GM12878 (cell line): ENCODE measurements around the gene PSMC4. TPM values are rescaled to one million over a fixed set of nuclear protein-coding genes. Genes with fewer than 3 reads are reported as not detected.

Experiments used
- CBX3 ChIP-seq: fragments of 200-600 bp; sonication (generic); IDR thresholded peaks from 2 replicates; pipeline ENCODE4 v1.6.1; 2016; ENCODE audit warnings: low read depth, borderline replicate concordance
- CBX5 ChIP-seq: sonication (generic); IDR thresholded peaks from 2 replicates; pipeline ENCODE4 v1.6.1; 2016; ENCODE audit warnings: low read depth, moderate library complexity, mild to moderate bottlenecking, inconsistent platforms
- FOXM1 ChIP-seq: IDR thresholded peaks from 2 replicates; pipeline ENCODE4 v1.6.1; 2012; ENCODE audit warnings: low read depth, mild to moderate bottlenecking, inconsistent platforms, low read length, moderate library complexity
- KAT2A ChIP-seq: conservative IDR thresholded peaks from 2 replicates; pipeline ENCODE4 v1.6.1; 2011; ENCODE audit warnings: low read depth, low read length; ENCODE audit not compliant: control insufficient read depth
- KDM1A ChIP-seq: fragments of 200-600 bp; sonication (generic); IDR thresholded peaks from 2 replicates; pipeline ENCODE4 v1.6.1; 2016; ENCODE audit warnings: borderline replicate concordance
- MLLT1 ChIP-seq: fragments of 450-650 bp; IDR thresholded peaks from 2 replicates; pipeline ENCODE4 v1.6.1; 2016; ENCODE audit warnings: mild to moderate bottlenecking
- MTA3 ChIP-seq: IDR thresholded peaks from 2 replicates; pipeline ENCODE4 v1.6.1; 2012; ENCODE audit warnings: low read length, inconsistent platforms, borderline replicate concordance
- NR2C1 ChIP-seq: fragments of 450-650 bp; IDR thresholded peaks from 2 replicates; pipeline ENCODE4 v1.6.1; 2017; ENCODE audit warnings: antibody characterized with exemption, mild to moderate bottlenecking, moderate library complexity
- NR2F1 ChIP-seq: fragments of 450-650 bp; conservative IDR thresholded peaks from 2 replicates; pipeline ENCODE4 v1.6.1; 2017; ENCODE audit warnings: mild to moderate bottlenecking
- SRF ChIP-seq, 2 experiments: IDR thresholded peaks; 2 replicates each; pipeline ENCODE4 v1.6.1; 2011; ENCODE audit warnings: low read depth in 2 of 2, low read length in 2 of 2, mild to moderate bottlenecking in 1 of 2, moderate library complexity in 1 of 2
- TAF1 ChIP-seq: IDR thresholded peaks from 2 replicates; pipeline ENCODE4 v1.6.1; 2011; ENCODE audit warnings: mild to moderate bottlenecking, low read depth, low read length, borderline replicate concordance
- USF2 ChIP-seq: IDR thresholded peaks from 2 replicates; pipeline ENCODE4 v1.6.1; 2011; ENCODE audit warnings: low read depth, low read length, improper control_type of control experiment, borderline replicate concordance
- ZNF384 ChIP-seq: IDR thresholded peaks from 2 replicates; pipeline ENCODE4 v1.6.1; 2012; ENCODE audit warnings: low read depth, mild to moderate bottlenecking, low read length, improper control_type of control experiment, borderline replicate concordance
- polyA plus RNA-seq, 11 experiments: library from polyadenylated mRNA; depleted of rRNA in 4 of 11; unstranded in 6 of 11; stranded (reverse) in 5 of 11; fragments of >200 nt; fragmentation: Nextera tagmentation in 4 of 11; fragmentation: Illumina TruSeq in 1 of 11; extraction: Ambion mirVana in 4 of 11; extraction: Trizol in 1 of 11; gene quantifications; 1 replicate in 1 of 11; 2 replicates in 10 of 11; pipeline versions ENCODE4 v1.2.1 to v1.2.3, GENCODE V29; 2011 to 2016; ENCODE audit warnings: inconsistent platforms in 2 of 11, missing spikeins in 2 of 11, low read depth in 1 of 11
- total RNA-seq, 4 experiments: library from RNA; depleted of rRNA in 3 of 4; stranded (reverse); fragments of >200 nt in 3 of 4; fragmentation: Illumina TruSeq in 1 of 4; extraction: Trizol in 1 of 4; gene quantifications; 2 replicates each; pipeline versions ENCODE4 v1.2.1 to v1.2.3, GENCODE V29; 2013 to 2021
- TF ChIP-seq, protein P1 (sequence below): fragments of 450-650 bp; IDR thresholded peaks from 2 replicates; pipeline ENCODE4 v1.6.1; 2017; ENCODE audit warnings: mild to moderate bottlenecking

Gene PSMC4
- total and polyA plus RNA-seq, 10 of the 15 experiments (the other 5 are each of a cell fraction or from before 2014, with no cell fraction given) = 55.2 to 328 (median 127) TPM

- TF ChIP-seq MLLT1 (peak; percentile 58; the same call in 1 of the 2 replicates), MTA3 (no peak), SRF (IDR thresholded peaks at IDR 0.05; ENCODE audit: low read depth in 2 of 2, low read length in 2 of 2) (0 out of 4 replicates have a peak, but pooled peaks of 1 of the 2 experiments have one; percentile 27), TAF1 (peak; percentile 56; the same call in 1 of the 2 replicates), CBX5 (no peak), KAT2A (no peak), FOXM1 (no peak), NR2F1 (0 out of 2 replicates have a peak, but pooled peaks have one; percentile 19), CBX3 (no peak), USF2 (no peak; the same call in 1 of the 2 replicates), ZNF384 (no peak), KDM1A (no peak), NR2C1 (0 out of 2 replicates have a peak, but pooled peaks have one; percentile 36)
- TF ChIP-seq, protein P1, sequence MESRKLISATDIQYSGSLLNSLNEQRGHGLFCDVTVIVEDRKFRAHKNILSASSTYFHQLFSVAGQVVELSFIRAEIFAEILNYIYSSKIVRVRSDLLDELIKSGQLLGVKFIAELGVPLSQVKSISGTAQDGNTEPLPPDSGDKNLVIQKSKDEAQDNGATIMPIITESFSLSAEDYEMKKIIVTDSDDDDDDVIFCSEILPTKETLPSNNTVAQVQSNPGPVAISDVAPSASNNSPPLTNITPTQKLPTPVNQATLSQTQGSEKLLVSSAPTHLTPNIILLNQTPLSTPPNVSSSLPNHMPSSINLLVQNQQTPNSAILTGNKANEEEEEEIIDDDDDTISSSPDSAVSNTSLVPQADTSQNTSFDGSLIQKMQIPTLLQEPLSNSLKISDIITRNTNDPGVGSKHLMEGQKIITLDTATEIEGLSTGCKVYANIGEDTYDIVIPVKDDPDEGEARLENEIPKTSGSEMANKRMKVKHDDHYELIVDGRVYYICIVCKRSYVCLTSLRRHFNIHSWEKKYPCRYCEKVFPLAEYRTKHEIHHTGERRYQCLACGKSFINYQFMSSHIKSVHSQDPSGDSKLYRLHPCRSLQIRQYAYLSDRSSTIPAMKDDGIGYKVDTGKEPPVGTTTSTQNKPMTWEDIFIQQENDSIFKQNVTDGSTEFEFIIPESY = no peak
These were observed at the start of gene PSMC4 (continued) for GRCh38 chr19:39970675-39971379.
